Activated CD8-positive, alpha-beta memory T cell treated with anti-CD3 and anti-CD28 coated beads for 1 hour (primary cell): ENCODE data around the gene SEC23A.

ENCODE experiments used
- DNase-seq, 2 donors: peaks; one replicate each; pipeline ENCODE4 v3.0.0-alpha.2; 2020; ENCODE audit warnings: low read depth in 1 of 2; ENCODE audit errors: extremely low read depth in 1 of 2

SEC23A gene

DNA sequence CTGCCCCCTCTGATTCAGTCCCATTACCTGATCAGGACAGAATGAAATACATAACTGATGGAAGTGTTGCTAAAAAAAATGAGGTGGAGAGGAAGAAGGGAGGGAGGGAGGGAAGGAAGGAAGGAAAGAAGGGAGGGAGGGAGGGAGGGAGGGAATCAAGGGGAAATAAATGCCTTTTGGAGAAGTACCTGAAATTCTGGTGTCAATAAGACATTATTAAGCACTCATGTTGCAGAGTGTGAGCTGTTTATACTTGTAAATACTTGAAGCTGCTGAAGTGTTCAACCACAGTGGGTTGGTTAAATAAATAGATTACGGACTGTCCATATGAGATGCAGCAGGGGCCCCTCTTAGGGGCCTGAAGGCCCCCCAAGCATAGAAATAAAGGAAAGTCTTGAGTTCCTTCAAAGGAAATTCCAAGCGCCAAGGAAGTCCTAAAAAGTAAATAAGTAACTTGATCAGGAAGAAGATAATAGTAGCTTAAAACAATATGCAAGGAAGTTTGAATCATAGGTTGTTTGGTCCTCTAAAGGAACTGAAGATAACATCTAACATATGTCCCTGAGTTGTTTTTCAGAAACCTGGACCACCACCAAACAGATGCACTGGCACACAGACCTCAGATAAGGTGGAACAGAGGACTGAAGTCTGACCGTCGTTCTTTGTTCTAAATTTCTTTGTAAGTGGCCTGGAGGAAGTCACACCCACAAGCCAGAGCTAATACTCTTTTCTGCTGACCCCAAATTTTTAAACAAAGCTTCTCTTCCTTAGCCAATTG is 110.8 kb downstream of the SEC23A start:
- no peak for DNase-seq

DNA sequence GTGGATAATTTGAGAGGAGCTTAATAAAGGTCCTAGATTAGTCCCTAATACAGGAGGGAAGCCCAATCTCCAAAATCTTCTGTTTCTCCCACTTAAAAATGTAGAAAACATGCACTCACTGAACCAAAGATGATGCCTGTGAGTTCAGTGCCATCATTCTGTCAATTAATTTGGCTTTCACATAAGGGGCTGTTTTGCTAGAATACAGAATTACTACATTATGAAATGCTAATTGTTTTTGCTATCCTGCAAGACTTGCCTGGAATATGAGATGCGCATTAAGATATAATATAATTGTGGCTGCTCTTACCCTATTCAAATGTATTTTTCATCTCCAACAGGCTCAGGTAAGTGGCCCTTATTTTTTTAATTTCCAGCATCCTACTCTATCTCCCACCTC is 111.7 kb downstream of the SEC23A start:
- DNase-seq: no peak

GRCh38 chr14:38989922-38990546 is 113.0 kb downstream of the SEC23A start:
- DNase-seq: no peak

DNA sequence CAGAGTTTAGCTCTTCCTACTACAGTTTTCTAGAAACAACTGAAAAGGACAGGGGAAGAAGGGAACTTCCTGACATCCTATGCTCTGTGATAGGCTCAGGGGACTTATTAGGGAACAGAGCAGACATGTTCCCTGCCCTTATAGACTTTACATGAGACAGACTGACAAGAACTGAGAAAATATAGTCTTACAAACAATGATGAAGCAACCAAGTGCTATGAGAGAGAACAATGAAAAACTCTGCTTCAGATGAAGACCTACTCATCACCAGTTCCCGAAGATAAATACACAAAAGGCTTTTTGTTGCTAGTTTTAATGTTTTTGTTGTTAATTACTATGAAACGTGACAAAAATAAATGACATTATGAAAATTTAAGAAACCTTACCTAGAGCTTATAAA is 115.3 kb downstream of the SEC23A start:
- DNase-seq: no peak

DNA sequence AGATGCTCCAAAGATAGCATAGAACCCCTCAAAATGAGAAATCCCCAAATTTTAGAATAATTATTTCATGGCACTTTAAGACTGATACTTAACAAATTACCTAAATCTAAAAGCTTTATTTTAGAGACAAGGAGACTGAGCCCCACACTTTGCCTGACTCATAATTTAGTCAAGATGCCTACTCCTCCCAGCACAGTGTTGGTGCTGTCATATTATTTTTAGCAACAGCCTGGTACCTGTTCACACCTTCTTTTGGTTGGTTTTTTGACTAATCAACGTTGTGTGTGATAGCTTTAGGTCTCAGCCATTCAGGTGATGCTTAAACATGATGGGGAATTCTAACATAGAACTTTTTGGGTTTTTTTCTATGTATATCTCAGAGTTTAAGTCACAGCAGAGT is 120.2 kb downstream of the SEC23A start:
- no peak for DNase-seq

GRCh38 chr14:38982278-38982677 is 120.8 kb downstream of the SEC23A start:
- DNase-seq: no peak
